BLaER1 treated with 17β-estradiol and CSF1 and Interleukin-3, amounts not matched to agents 10 nM and 100 nM (cell line): ENCODE data around the gene CCDC141.

Experiments
- H3K27ac ChIP-seq, 11 experiments: shearing (Covaris generic); formaldehyde crosslinking; 2 replicates each; pipeline ENCODE4 v1.8.1; 2022
- H3K27me3 ChIP-seq, 11 experiments: shearing (Covaris generic); formaldehyde crosslinking; 2 replicates each; pipeline ENCODE4 v1.8.1; 2022
- H3K36me3 ChIP-seq, 11 experiments: shearing (Covaris generic); formaldehyde crosslinking; 2 replicates each; pipeline ENCODE4 v1.8.1; 2022
- H3K4me1 ChIP-seq, 10 experiments: shearing (Covaris generic); formaldehyde crosslinking; 2 replicates each; pipeline ENCODE4 v1.8.1; 2022
- H3K4me2 ChIP-seq, 11 experiments: shearing (Covaris generic); formaldehyde crosslinking; 2 replicates each; pipeline ENCODE4 v1.8.1; 2022
- H3K4me3 ChIP-seq, 10 experiments: shearing (Covaris generic); formaldehyde crosslinking; 2 replicates each; pipeline ENCODE4 v1.8.1; 2022
- H3K9ac ChIP-seq, 11 experiments: shearing (Covaris generic); formaldehyde crosslinking; 2 replicates each; pipeline ENCODE4 v1.8.1; 2022
- H3K9me3 ChIP-seq, 11 experiments: shearing (Covaris generic); formaldehyde crosslinking; replicated peaks in 1 of 11; 2 replicates each; pipeline ENCODE4 v1.8.1; 2022
- H4K20me1 ChIP-seq, 11 experiments: shearing (Covaris generic); formaldehyde crosslinking; 2 replicates each; pipeline ENCODE4 v1.8.1; 2022
- Cebpa-rat ChIP-seq, 11 experiments: shearing (Covaris generic); IDR thresholded peaks; 2 replicates each; pipeline ENCODE4 v1.8.1; 2022

The CCDC141 gene

DNA sequence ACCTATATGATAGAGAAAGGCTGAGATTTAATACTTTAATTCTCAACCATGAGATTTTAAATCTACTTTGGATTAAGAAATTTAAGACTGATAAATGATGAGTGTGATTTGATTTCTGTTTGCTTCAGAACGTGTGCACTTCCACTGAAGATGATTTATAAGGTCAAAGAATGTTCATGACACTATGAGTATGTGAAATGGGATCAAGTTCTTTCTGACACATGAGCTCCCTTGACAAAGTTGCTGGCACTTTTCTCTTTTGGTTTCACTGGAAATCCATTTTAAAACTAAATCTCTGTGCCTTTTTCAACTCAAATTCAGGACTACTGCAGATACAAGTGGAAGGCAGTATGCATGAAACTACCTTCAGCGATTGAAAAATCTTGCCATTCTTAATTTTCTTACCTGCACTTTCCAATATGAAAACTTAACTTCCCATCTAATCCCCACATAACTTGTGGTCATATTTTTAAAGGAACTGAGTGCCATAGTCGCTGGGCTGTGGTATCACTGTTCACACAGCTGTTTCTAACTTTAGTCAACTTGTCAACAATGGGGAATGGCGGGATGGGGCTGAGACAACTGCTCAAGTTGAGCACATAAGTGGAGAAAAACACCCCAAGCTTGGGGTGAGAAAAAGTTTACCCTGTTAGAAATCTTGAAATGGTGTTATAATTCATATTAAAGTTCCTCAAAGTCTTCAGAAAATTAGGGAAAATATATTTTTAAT lies 190.9 kb downstream of the CCDC141 start:
- Histone ChIP-seq H3K27me3 (no peaks in the 10 kb centered on the region), H3K4me2 (no peak overlapping the region), H3K4me3 (no peak overlapping the region), H3K27ac (no peak overlapping the region), H3K9ac (no peak overlapping the region), H3K4me1 (peaks cover 0 to 10% (median 0%) of the 10 kb centered on the region in 10 experiments; a peak in 3 of 20 replicates), H3K9me3 (no peaks in the 10 kb centered on the region), H4K20me1 (no peaks in the 10 kb centered on the region), H3K36me3 (no peaks in the 10 kb centered on the region)
- TF ChIP-seq Cebpa-rat (IDR thresholded peaks at IDR 0.05): no peak

DNA sequence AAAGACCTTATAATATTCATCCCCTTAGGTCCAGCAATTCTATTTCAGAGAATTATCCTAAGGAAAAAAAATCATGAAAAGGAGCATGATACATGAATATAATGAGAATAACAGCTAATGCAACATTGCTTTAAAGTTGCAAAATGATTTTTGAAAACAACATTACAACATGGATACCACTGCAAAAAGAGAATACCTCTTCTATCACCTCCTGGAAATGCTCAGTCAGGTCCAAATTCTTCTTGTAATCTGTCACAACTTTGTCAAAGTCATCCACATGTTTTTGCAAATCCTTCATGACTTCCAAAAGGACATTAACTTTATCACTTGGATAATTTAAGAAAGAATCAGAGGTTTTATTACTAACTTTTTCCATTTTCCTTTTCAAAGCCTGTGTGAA lies 194.8 kb downstream of the CCDC141 start:
- Histone ChIP-seq H3K4me1 (no peaks in the 10 kb centered on the region), H3K36me3 (no peaks in the 10 kb centered on the region), H3K4me2 (no peak overlapping the region), H3K27ac (no peak overlapping the region), H3K9ac (no peak overlapping the region), H4K20me1 (no peaks in the 10 kb centered on the region), H3K27me3 (no peaks in the 10 kb centered on the region), H3K4me3 (no peak overlapping the region), H3K9me3 (no peaks in the 10 kb centered on the region)
- TF ChIP-seq Cebpa-rat (IDR thresholded peaks at IDR 0.05): no peak

DNA sequence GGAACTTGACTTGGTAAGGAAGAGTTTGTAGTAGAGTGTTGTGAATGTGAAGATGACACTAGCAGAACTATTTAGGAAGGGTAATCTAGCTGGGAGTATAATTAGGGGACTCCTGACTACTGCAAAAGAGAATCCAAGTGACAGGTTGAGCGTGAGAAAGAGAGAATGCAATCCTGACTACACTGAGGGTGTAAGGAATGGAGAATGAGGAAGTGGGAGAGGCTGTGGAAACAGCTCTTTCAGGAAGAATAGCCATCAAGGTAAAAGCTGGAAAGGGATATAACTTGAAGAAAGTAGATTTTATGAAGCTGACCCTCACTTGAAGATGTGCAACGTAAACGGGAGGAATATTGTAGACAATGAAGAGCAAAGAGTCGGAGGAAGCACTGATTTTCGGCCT lies 201.6 kb downstream of the CCDC141 start:
- Histone ChIP-seq H3K4me2 (no peak overlapping the region), H3K4me3 (no peak overlapping the region), H4K20me1 (no peaks in the 10 kb centered on the region), H3K4me1 (no peaks in the 10 kb centered on the region), H3K9me3 (no peaks in the 10 kb centered on the region), H3K27me3 (no peaks in the 10 kb centered on the region), H3K36me3 (no peaks in the 10 kb centered on the region), H3K27ac (no peak overlapping the region), H3K9ac (no peak overlapping the region)
- no peak for TF ChIP-seq Cebpa-rat (IDR thresholded peaks at IDR 0.05)

DNA sequence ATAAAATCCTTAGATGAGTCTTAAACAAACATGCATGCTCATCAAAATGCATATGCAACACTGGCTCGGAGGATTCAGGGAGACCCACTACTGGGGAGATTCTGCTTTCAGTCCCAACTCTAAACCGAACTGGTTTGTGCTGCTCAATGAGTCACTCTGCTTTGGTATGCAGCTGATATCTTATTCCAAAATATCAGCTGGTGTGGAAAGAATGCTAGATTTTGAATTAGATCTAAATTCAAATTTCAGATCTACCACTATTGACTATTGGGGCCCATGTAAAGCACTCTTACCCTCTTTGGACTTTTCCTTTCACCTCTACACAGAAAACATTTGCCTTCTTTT lies 203.5 kb downstream of the CCDC141 start:
- H3K36me3 ChIP-seq: no peaks in the 10 kb centered on the region
- H3K9me3 ChIP-seq: no peaks in the 10 kb centered on the region
- no peaks in the 10 kb centered on the region for H3K27me3 ChIP-seq
- no peak overlapping the region for H3K4me3 ChIP-seq
- H3K9ac ChIP-seq: no peak overlapping the region
- no peaks in the 10 kb centered on the region for H4K20me1 ChIP-seq
- no peak overlapping the region for H3K27ac ChIP-seq
- H3K4me1 ChIP-seq: no peaks in the 10 kb centered on the region
- no peak overlapping the region for H3K4me2 ChIP-seq
- TF ChIP-seq Cebpa-rat (IDR thresholded peaks at IDR 0.05): no peak

DNA sequence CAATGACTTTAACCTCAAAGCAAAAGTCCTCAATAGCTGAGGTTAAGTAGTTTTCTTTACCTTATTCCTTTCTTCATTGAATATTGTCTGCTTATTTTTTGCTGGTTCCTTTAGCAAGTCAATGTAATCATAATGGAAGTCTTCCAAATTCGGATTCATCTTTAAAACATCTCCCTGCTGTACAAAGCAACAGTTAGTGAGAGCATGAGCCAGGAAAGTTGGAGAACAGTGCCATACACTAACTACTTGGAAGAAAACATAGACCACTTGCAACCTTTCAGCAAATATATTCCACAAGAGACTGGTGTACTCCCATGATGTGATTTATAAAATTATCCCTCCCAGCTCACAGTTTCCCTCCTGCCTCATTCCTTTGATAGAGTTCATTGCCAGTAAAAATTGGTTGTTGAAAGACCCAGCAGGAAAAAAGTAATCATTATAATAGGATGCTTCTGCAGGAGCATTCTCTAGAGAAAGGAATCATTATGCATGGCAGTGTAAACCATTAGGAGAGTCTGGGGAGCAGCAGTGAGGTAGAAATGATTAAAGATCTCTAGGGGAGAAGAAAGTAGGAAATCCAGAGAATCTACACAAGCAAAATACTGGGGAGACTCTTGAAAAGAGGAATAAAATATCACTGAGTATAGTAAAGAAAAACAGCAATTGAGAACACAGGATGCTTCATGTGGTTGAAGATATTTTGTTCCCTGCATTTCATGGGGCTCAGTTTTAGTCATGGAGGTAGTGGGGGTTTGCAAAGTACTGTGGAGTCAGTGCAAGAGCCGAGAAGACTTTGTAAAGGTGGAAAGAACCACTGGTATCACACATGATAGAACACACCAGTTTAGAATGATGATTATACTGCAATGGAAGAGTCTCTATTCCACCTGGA lies 204.1 kb downstream of the CCDC141 start:
- Histone ChIP-seq H3K27me3 (no peaks in the 10 kb centered on the region), H3K4me1 (no peaks in the 10 kb centered on the region), H3K9ac (no peak overlapping the region), H3K27ac (no peak overlapping the region), H3K9me3 (no peaks in the 10 kb centered on the region), H3K4me3 (no peak overlapping the region), H3K36me3 (no peaks in the 10 kb centered on the region), H4K20me1 (no peaks in the 10 kb centered on the region), H3K4me2 (no peak overlapping the region)
- no peak for TF ChIP-seq Cebpa-rat (IDR thresholded peaks at IDR 0.05)

DNA sequence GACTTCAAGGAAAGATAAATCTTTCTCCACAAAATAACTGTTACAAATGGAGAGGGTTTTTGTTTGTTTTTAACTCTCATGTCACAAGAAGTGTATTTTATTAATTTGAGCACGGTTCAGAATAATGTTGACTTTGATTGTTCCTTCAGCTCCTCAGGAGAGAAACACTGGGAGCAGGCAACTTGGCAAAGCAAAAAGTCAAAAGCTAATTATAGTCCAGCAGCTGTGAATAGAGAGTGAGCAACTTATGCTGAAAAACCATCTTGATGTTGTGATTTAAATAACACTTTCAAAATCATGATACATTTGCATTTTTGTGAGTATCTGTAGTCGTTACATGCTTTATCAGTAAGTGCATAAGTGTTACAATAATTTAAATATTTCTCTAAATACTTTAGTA lies 205.2 kb downstream of the CCDC141 start:
- Histone ChIP-seq H3K4me3 (no peak overlapping the region), H3K4me2 (no peak overlapping the region), H4K20me1 (no peaks in the 10 kb centered on the region), H3K36me3 (no peaks in the 10 kb centered on the region), H3K27me3 (no peaks in the 10 kb centered on the region), H3K9ac (no peak overlapping the region), H3K9me3 (no peaks in the 10 kb centered on the region), H3K27ac (no peak overlapping the region), H3K4me1 (no peaks in the 10 kb centered on the region)
- no peak for TF ChIP-seq Cebpa-rat (IDR thresholded peaks at IDR 0.05)

DNA sequence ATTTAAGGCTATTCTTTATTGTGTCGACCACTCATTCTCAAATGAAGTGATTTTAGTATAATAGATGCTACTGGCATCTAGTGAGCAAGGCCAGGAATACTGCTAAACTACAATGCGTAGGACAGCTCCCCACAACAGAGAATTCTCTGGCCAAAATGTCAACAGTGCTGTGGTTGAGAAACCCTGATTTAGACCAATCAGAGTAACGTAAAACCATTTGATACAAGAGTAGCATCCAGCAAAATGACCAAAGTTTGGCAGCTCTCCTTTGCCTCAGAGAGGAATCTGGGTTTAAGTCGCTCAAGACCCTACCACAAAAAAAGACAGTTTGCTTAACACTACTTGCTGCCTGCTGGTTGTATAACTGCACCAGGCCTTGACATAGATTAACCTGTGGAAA lies 205.7 kb downstream of the CCDC141 start:
- H4K20me1 ChIP-seq: no peaks in the 10 kb centered on the region
- H3K27me3 ChIP-seq: no peaks in the 10 kb centered on the region
- no peak overlapping the region for H3K27ac ChIP-seq
- H3K9ac ChIP-seq: no peak overlapping the region
- no peaks in the 10 kb centered on the region for H3K36me3 ChIP-seq
- no peaks in the 10 kb centered on the region for H3K4me1 ChIP-seq
- H3K9me3 ChIP-seq: no peaks in the 10 kb centered on the region
- no peak for TF ChIP-seq Cebpa-rat (IDR thresholded peaks at IDR 0.05)
- H3K4me2 ChIP-seq: no peak overlapping the region
- no peak overlapping the region for H3K4me3 ChIP-seq

DNA sequence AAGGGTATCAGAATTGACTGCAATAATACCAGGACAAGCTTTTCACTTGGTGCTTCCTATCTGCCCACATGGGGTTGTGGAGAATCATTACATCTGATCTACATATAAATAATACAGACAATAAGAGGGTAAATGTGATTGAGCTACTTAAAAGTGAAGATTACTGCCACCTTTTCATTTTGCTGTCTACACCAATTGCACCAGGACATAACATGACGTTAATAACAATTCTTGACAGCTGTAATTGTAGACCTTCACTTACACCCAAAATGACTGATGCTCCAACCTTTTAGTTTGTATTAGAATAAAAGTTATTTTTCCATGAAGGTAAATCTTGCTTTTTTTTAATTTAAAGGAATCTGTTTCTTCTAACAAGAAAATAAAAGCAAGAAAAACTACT lies 206.2 kb downstream of the CCDC141 start:
- Histone ChIP-seq H3K27ac (no peak overlapping the region), H3K4me2 (no peak overlapping the region), H3K4me3 (no peak overlapping the region), H4K20me1 (no peaks in the 10 kb centered on the region), H3K27me3 (no peaks in the 10 kb centered on the region), H3K4me1 (no peaks in the 10 kb centered on the region), H3K9me3 (no peaks in the 10 kb centered on the region), H3K36me3 (no peaks in the 10 kb centered on the region), H3K9ac (no peak overlapping the region)
- no peak for TF ChIP-seq Cebpa-rat (IDR thresholded peaks at IDR 0.05)

DNA sequence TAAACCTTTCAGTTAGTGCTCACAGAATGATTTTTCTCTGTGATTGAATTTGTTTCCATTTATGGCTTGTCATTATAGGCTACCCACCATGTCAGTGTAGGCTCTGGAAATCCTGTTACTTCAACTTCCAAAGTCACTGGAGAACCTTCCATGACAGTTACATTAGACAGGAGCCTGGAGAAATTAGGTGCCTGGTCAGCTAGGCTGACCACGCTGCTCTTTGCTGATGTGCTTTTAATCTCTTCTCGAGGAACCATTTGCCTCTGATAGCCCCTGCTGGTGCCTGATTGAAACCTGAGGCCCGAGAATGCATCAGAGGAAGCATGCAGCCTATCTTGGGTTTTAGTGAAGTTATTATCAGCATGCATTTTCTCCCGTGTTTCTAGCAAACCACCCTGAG lies 213.1 kb downstream of the CCDC141 start:
- TF ChIP-seq Cebpa-rat (IDR thresholded peaks at IDR 0.05): no peak
- Histone ChIP-seq H3K9ac (no peak overlapping the region), H3K9me3 (no peaks in the 10 kb centered on the region), H3K27me3 (no peaks in the 10 kb centered on the region), H3K36me3 (no peaks in the 10 kb centered on the region), H3K4me3 (no peak overlapping the region), H3K4me1 (no peaks in the 10 kb centered on the region), H3K27ac (no peak overlapping the region), H3K4me2 (no peak overlapping the region), H4K20me1 (no peaks in the 10 kb centered on the region)

DNA sequence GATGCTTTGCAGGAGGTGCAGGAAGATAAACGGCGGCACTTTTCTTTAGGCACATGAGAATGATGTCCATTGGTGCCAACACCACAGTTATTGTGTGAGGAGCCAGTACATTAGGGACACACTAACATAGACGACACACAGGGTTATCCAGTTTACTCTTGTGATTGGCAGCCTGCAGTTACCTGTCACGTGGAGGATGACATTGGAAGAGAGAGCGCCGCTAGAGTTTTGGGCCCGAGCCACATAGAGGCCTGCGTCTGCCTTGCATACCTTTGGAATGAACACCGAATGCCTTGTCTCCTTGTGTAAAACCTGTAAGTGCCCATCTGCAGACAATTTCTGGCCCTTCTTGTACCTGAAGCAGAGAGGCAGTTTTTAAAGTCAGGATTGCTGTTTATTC lies 215.9 kb downstream of the CCDC141 start:
- Histone ChIP-seq H3K27ac (no peak overlapping the region), H4K20me1 (no peaks in the 10 kb centered on the region), H3K9ac (no peak overlapping the region), H3K4me3 (no peak overlapping the region), H3K4me1 (peaks cover 0 to 15% (median 8%) of the 10 kb centered on the region in 10 experiments; a peak in 13 of 20 replicates), H3K27me3 (no peaks in the 10 kb centered on the region), H3K36me3 (no peaks in the 10 kb centered on the region), H3K4me2 (no peak overlapping the region), H3K9me3 (no peaks in the 10 kb centered on the region)
- no peak for TF ChIP-seq Cebpa-rat (IDR thresholded peaks at IDR 0.05)
